HepG2 (cell line): Measurements from ENCODE around the gene IFIT1B. TPM values are rescaled to one million over a fixed set of nuclear protein-coding genes. Genes with fewer than 3 reads are reported as not detected.

Experiments
- ATAC-seq: fragments of 200-7000 bp; cut with Tn5 transposase; 3 replicates; pipeline ENCODE4 v1.9.1; 2020; ENCODE audit warnings: mild to moderate bottlenecking, moderate library complexity
- BruUV-seq: library from RNA; stranded (reverse); fragments of 400-500 nt; replicated peaks from 2 replicates; lab custom pipeline; 2021; lab: Mats Ljungman, UMichigan
- CTCF ChIA-PET: fragments of 300-600 bp; formaldehyde crosslinking; extraction: SDS; loops from one replicate; lab custom pipeline; 2021; ENCODE audit warnings: low total read pairs, inconsistent platforms, low intra/inter-chr PET ratio; lab: Yijun Ruan, JAX
- POLR2A ChIA-PET: fragments of 350-600 bp; sonication (Branson Sonifier 250); formaldehyde crosslinking; loops from one replicate; lab custom pipeline; 2020; ENCODE audit warnings: antibody characterized with exemption, inconsistent platforms; lab: Yijun Ruan, JAX
- DNase-seq: peaks from one replicate; pipeline ENCODE4 v3.0.0-alpha.2; 2015; ENCODE audit warnings: low spot score
- FAIRE-seq: peaks from 3 replicates; lab custom pipeline; 2011; peaks lifted over from hg19 to GRCh38; lab: Jason Lieb, UNC
- H2AFZ ChIP-seq: one replicate; pipeline ENCODE4 v1.6.1; 2011; ENCODE audit warnings: low read length, inconsistent platforms
- H3K27ac ChIP-seq: fragments of 300-600 bp; 3 replicates; pipeline ENCODE4 v1.8.0; 2011; ENCODE audit warnings: mixed run types, mild to moderate bottlenecking, mixed read lengths, low read length, inconsistent platforms; ENCODE audit not compliant: insufficient read depth; ENCODE audit errors: extremely low read length
- H3K27me3 ChIP-seq, 2 experiments: fragments of 200-600 bp in 1 of 2; 2 replicates in 1 of 2; 3 replicates in 1 of 2; pipeline versions ENCODE4 v1.6.0 to v1.8.0; 2011; ENCODE audit warnings: low read length in 2 of 2, mild to moderate bottlenecking in 2 of 2, moderate library complexity in 2 of 2, inconsistent platforms in 1 of 2; ENCODE audit not compliant: insufficient read depth in 2 of 2, control insufficient read depth in 1 of 2
- H3K36me3 ChIP-seq, 2 experiments: fragments of 200-600 bp in 1 of 2; replicated peaks in 1 of 2; 2 replicates in 1 of 2; 3 replicates in 1 of 2; pipeline versions ENCODE4 v1.5.1 to v1.8.0; 2011; ENCODE audit warnings: low read length in 2 of 2, inconsistent platforms in 1 of 2; ENCODE audit not compliant: insufficient read depth in 2 of 2, control insufficient read depth in 1 of 2
- H3K4me1 ChIP-seq: 2 replicates; pipeline ENCODE4 v1.5.1; 2012; ENCODE audit warnings: low read length, inconsistent platforms; ENCODE audit not compliant: insufficient read depth
- H3K4me2 ChIP-seq: 2 replicates; pipeline ENCODE4 v1.6.0; 2011; ENCODE audit warnings: low read depth, low read length, inconsistent platforms
- H3K4me3 ChIP-seq, 3 experiments: fragments of 200-600 bp in 1 of 3; sonication (generic), shearing (Covaris generic) in 1 of 3; replicated peaks in 1 of 3; 2 replicates each; pipeline ENCODE4 v1.5.1; 2011 to 2016; ENCODE audit warnings: low read length in 3 of 3, inconsistent platforms in 2 of 3, low read depth in 2 of 3, mild to moderate bottlenecking in 2 of 3, control low read depth in 1 of 3, mixed read lengths in 1 of 3; ENCODE audit not compliant: insufficient read depth in 1 of 3
- H3K79me2 ChIP-seq: one replicate; pipeline ENCODE4 v1.6.1; 2011; ENCODE audit warnings: low read length, inconsistent platforms; ENCODE audit not compliant: insufficient read depth
- H3K9ac ChIP-seq: 2 replicates; pipeline ENCODE4 v1.6.0; 2011; ENCODE audit warnings: mild to moderate bottlenecking, low read depth, low read length, inconsistent platforms; ENCODE audit not compliant: insufficient read depth
- H3K9me3 ChIP-seq: 2 replicates; pipeline ENCODE4 v1.5.1; 2012; ENCODE audit warnings: mild to moderate bottlenecking, low read length
- H4K20me1 ChIP-seq: 2 replicates; pipeline ENCODE4 v1.6.0; 2011; ENCODE audit warnings: inconsistent platforms, mild to moderate bottlenecking, low read length, moderate library complexity; ENCODE audit not compliant: insufficient read depth
- ASH2L ChIP-seq: fragments of 300-600, 200-600 bp; sonication (generic); IDR thresholded peaks from 2 replicates; pipeline ENCODE4 v1.7.0; 2017; ENCODE audit warnings: low read depth, mild to moderate bottlenecking, moderate library complexity, mixed read lengths, low read length; ENCODE audit not compliant: insufficient read length
- KLF6 ChIP-seq: IDR thresholded peaks from 2 replicates; pipeline ENCODE4 v1.8.0; 2016; ENCODE audit warnings: missing biosample characterization, missing genetic modification reagents
- LCORL ChIP-seq, 2 experiments: fragments of 450-650 bp in 1 of 2; sonication (generic) in 1 of 2; formaldehyde crosslinking in 1 of 2; IDR thresholded peaks; 2 replicates each; pipeline versions ENCODE4 v1.5.0 to v1.6.1; 2017 to 2020; ENCODE audit warnings: antibody characterized with exemption in 1 of 2, missing genetic modification reagents in 1 of 2
- MZF1 ChIP-seq: sonication (generic); formaldehyde crosslinking; IDR thresholded peaks from 2 replicates; pipeline ENCODE4 v1.8.1; 2023; ENCODE audit warnings: mild to moderate bottlenecking, missing genetic modification reagents, borderline replicate concordance
- SMARCE1 ChIP-seq: fragments of 450-650 bp; IDR thresholded peaks from 2 replicates; pipeline ENCODE4 v1.6.1; 2017; ENCODE audit warnings: borderline replicate concordance
- TBX2 ChIP-seq: sonication (generic); formaldehyde crosslinking; IDR thresholded peaks from 2 replicates; pipeline ENCODE4 v1.5.0; 2020; ENCODE audit warnings: missing genetic modification reagents, mild to moderate bottlenecking, borderline replicate concordance
- ZBTB1 ChIP-seq: sonication (generic); formaldehyde crosslinking; IDR thresholded peaks from 2 replicates; pipeline ENCODE4 v1.4.0; 2020; ENCODE audit warnings: missing genetic modification reagents, borderline replicate concordance
- ZNF207 ChIP-seq: fragments of 450-650 bp; IDR thresholded peaks from 2 replicates; pipeline ENCODE4 v1.6.1; 2016; ENCODE audit warnings: antibody characterized with exemption, borderline replicate concordance
- ZNF326 ChIP-seq: sonication (generic); formaldehyde crosslinking; IDR thresholded peaks from 2 replicates; pipeline ENCODE4 v1.4.0; 2020; ENCODE audit warnings: missing genetic modification reagents, borderline replicate concordance
- ZNF607 ChIP-seq: sonication (generic); formaldehyde crosslinking; IDR thresholded peaks from 2 replicates; pipeline ENCODE4 v1.5.1; 2020; ENCODE audit warnings: missing genetic modification reagents, mild to moderate bottlenecking, borderline replicate concordance
- ZNF678 ChIP-seq: sonication (generic); formaldehyde crosslinking; IDR thresholded peaks from 2 replicates; pipeline ENCODE4 v1.4.0; 2020; ENCODE audit warnings: mild to moderate bottlenecking, missing genetic modification reagents
- ZNF761 ChIP-seq: sonication (generic); formaldehyde crosslinking; conservative IDR thresholded peaks from 2 replicates; pipeline ENCODE4 v1.4.0; 2020; ENCODE audit warnings: mild to moderate bottlenecking, missing genetic modification reagents
- ZZZ3 ChIP-seq: sonication (generic); formaldehyde crosslinking; IDR thresholded peaks from 2 replicates; pipeline ENCODE4 v1.4.0; 2020; ENCODE audit warnings: missing genetic modification reagents, mild to moderate bottlenecking, borderline replicate concordance
- WGBS: methylation state at CpG from one replicate; pipeline ENCODE4 v1.1.6; 2017; ENCODE audit warnings: low lambda C conversion rate; 5-methylcytosine and 5-hydroxymethylcytosine counted together
- in situ Hi-C: cut with HindIII; loops from 2 replicates; pipeline ENCODE4 v1.10.0; 2017; ENCODE audit warnings: low pct_unique_long_range_greater_than_20kb; ENCODE audit not compliant: extremely low pct_ligation_motif_present
- intact Hi-C: fragments of 100-400 bp; cut with micrococcal nuclease; formaldehyde crosslinking; loops from one replicate; pipeline ENCODE4 v1.10.0; 2022; ENCODE audit not compliant: unreplicated experiment
- polyA plus RNA-seq, 8 experiments: library from polyadenylated mRNA; depleted of rRNA in 3 of 8; stranded (reverse) in 7 of 8; unstranded in 1 of 8; fragments of >200 nt; fragmentation: Illumina TruSeq in 4 of 8; extraction: Trizol in 4 of 8; gene quantifications; 2 replicates each; pipeline versions ENCODE4 v1.2.1 to v1.2.3, GENCODE V29; 2011 to 2016; ENCODE audit warnings: low read depth in 4 of 8, missing spikeins in 1 of 8, mixed read lengths in 1 of 8; ENCODE audit not compliant: insufficient read depth in 1 of 8
- total RNA-seq, 5 experiments: library from RNA; depleted of rRNA; stranded (reverse); fragments of >200 nt; fragmentation: Illumina TruSeq; extraction: Trizol; gene quantifications; 2 replicates each; pipeline ENCODE4 v1.2.3, GENCODE V29; 2016; ENCODE audit warnings: low read depth in 1 of 5
- TF ChIP-seq, protein P1 (sequence below): sonication (generic); formaldehyde crosslinking; IDR thresholded peaks from 2 replicates; pipeline ENCODE4 v1.4.0; 2020; ENCODE audit warnings: mild to moderate bottlenecking, missing genetic modification reagents

The IFIT1B gene
- total and polyA plus RNA-seq, 2 of the 13 experiments (the other 11 are each of a cell fraction or from before 2014, with no cell fraction given) = not detected

DNA sequence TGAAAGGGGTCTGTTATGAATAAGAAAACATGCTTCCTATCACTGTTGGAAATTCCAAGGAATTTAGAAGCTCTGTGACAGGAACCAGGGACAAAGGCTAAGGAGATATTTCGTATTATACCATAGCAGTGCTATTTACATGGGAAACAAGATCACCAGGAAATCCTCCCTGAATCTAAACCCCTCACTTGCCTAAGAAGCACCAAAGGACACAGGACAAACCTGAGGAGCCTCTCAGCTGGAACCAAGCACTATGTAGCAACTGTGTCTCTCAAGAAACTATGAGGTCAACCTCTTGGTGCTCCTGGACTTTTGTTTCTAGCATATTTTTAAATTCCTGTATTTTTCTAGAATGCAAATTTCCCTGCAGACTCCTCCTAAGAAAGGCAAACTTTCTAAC is 20.8 kb upstream of the IFIT1B start:
- Histone ChIP-seq H3K9me3 (no peaks in the 10 kb centered on the region), H3K4me1 (peaks cover 14% of the 10 kb centered on the region), H2AFZ (no peak overlapping the region), H3K4me2 (no peak overlapping the region), H3K27ac (no peak overlapping the region), H4K20me1 (no peaks in the 10 kb centered on the region), H3K9ac (no peak overlapping the region), H3K4me3 (no peak overlapping the region), H3K36me3 (no peaks in the 10 kb centered on the region), H3K27me3 (no peaks in the 10 kb centered on the region), H3K79me2 (no peaks in the 10 kb centered on the region)
- BruUV-seq = no TSS peak
- CTCF ChIA-PET = no interaction called here
- no peak for FAIRE-seq
- no peak for ATAC-seq
- no peak for TF ChIP-seq ZNF207
- TF ChIP-seq ASH2L = no peak
- no peak for TF ChIP-seq ZBTB1
- no peak for TF ChIP-seq ZNF678
- TF ChIP-seq MZF1 (CRISPR knock-in tag) = no peak
- no peak for TF ChIP-seq TBX2 (CRISPR knock-in tag)
- no peak for TF ChIP-seq ZNF326 (CRISPR knock-in tag)
- no peak for TF ChIP-seq KLF6
- TF ChIP-seq SMARCE1 = no peak
- TF ChIP-seq, protein P1, sequence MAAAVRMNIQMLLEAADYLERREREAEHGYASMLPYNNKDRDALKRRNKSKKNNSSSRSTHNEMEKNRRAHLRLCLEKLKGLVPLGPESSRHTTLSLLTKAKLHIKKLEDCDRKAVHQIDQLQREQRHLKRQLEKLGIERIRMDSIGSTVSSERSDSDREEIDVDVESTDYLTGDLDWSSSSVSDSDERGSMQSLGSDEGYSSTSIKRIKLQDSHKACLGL (CRISPR knock-in tag) = no peak
- no peak for TF ChIP-seq LCORL (IDR thresholded peaks at IDR 0.05)
- TF ChIP-seq LCORL (CRISPR knock-in tag; IDR thresholded peaks at IDR 0.05) = no peak
- TF ChIP-seq ZNF761 (CRISPR knock-in tag) = no peak
- no peak for TF ChIP-seq ZNF607 (CRISPR knock-in tag)
- no peak for TF ChIP-seq ZZZ3
- DNase-seq = no peak
- in situ Hi-C loops (no loop called here), intact Hi-C loops (loop anchor here (5.0 kb wide), 1 partner anchor 1085 kb away; no protein-coding TSS in a partner anchor)
- POLR2A ChIA-PET = no interaction called here
- 50% methylated on average over 1 of the region's 1 CpG for WGBS
